ENCODE data around the gene TBATA. TPM values are rescaled to one million over a fixed set of nuclear protein-coding genes. Genes with fewer than 3 reads are reported as not detected.

Gene TBATA
- total RNA-seq, 1 donor from 2014 or later, result not detected

- no peak for DNase-seq (ENCODE audit: low spot score)
These were observed 23.9 kb upstream of the TBATA start for GRCh38 chr10:70809011-70809611.

DNA sequence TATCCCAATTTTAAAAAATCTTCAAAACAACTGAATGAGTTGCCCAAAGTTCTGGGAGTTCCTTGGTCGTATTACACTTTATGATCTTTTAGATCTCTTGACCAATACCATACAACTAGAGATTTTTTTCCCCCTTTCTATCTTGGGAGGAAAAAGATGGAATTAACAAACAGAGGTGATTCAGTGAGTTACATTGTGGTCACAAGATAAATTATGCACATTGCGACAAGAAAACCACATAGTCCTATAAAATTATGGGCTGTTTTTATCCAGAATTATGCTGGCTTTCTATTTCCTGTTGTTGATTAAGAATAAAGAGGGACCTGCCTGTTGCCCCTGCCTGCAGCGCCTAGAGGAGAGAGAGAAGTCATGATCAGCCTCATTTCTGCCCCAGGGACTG, 22.4 kb upstream of the TBATA start:
- no peak for DNase-seq (ENCODE audit: low spot score)

GRCh38 chr10:70806841-70807240, 21.7 kb upstream of the TBATA start:
- DNase-seq (ENCODE audit: low spot score), result no peak

GRCh38 chr10:70805619-70806215, 20.5 kb upstream of the TBATA start:
- no peak for DNase-seq (ENCODE audit: low spot score)

- DNase-seq (ENCODE audit: low spot score), result no peak
These were observed 19.2 kb upstream of the TBATA start for GRCh38 chr10:70804421-70804808.

DNA sequence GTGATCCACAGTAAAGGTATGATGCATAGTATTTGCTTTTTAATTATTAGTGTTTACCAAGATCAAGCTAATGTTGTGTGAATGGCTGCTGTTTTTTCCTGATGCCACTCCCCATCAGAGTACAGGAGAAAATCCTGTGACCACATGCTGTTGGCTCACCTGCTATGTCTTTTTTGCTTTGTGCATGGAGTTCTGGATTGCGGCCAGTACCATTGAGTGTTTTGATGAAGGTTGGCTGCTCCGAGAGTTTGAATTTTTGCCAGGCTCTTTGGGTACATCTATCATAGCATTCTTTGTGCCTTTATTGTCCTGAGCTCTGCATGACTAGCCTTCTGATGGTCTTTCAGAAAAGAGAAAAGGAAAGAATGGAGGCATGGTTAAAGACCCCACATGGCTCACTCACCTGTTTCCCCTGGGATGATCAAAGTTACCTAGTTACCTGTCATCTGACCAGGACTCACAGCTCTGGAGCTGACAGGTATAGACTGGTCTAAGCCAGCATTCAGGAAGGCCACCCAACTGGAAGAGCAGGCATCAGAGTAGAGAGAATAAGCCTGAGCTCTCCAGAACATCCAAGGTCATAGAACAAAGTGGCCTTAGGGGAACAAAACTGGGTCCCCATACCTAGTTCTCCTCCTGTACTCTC, 18.7 kb upstream of the TBATA start:
- DNase-seq (ENCODE audit: low spot score), result no peak

DNA sequence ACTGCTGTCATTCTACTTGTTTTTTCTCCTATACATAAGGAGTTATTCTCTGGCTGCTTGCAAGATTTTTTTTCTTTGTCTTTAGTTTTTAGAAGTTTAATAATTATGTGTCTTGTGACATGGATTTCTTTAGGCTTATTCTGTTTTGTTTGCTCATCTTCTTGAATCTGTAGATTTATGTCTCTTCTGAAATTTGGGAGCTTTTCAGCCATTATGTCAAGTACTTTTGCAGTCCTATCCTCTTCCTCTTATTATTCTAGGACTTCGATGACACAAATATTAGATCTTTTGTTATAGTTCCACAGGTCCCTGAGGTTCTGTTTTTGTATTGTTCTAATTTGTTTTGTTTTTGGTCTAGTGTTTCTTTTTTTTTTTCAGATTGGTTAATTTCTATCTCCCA, 16.7 kb upstream of the TBATA start:
- no peak for DNase-seq (ENCODE audit: low spot score)

DNA sequence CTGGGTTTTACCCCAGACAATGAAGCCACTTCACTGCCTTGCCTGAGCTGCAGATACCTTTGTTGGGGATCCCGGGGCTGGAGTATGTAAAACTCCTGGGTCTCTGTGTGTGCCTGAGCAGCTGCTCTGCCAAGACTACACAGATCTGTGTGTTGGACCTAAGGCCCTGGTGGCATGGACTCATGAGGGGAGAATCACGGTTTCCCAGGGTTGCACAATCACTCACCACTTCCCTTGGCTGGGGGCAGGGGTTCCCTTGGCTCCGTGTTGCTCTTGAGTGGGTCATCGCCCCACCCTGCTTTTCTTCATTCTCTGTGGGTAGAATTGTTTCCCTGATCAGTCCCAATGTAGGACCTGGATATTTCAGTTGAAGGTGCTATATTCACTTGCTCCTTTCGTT, 13.9 kb upstream of the TBATA start:
- no peak for DNase-seq (ENCODE audit: low spot score)

- no peak for DNase-seq (ENCODE audit: low spot score)
These were observed 12.7 kb upstream of the TBATA start for GRCh38 chr10:70797840-70798239.

GRCh38 chr10:70795613-70796012, 10.4 kb upstream of the TBATA start:
- no peak for DNase-seq (ENCODE audit: low spot score)

- no peak for DNase-seq (ENCODE audit: low spot score)
These were observed 6.3 kb upstream of the TBATA start for GRCh38 chr10:70791386-70792039.

GRCh38 chr10:70786799-70787415, 1.7 kb upstream of the TBATA start:
- DNase-seq (ENCODE audit: low spot score), result no peak

DNA sequence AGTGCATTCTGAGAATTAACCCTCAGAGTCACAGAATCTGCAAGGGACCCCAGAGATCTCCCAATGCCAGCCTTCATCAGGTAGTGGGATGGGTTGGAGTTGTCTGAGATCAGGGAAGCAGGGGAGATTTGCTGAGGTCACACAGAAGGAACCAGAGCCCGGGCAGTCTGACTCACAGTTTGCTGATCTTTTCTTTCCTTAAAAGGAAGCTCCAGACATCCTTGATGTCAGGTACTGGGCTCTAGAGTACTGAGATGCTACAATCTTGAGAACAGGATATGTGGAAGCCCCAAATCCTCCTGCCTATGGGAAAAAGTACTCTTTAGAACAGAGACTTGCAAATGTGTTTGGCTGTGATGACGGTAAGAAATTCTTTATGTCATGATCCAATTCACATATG, 706 bp downstream of the TBATA start:
- no peak for DNase-seq (ENCODE audit: low spot score)

- no peak for DNase-seq (ENCODE audit: low spot score)
These were observed 1.2 kb downstream of the TBATA start for GRCh38 chr10:70784016-70784415.

DNA sequence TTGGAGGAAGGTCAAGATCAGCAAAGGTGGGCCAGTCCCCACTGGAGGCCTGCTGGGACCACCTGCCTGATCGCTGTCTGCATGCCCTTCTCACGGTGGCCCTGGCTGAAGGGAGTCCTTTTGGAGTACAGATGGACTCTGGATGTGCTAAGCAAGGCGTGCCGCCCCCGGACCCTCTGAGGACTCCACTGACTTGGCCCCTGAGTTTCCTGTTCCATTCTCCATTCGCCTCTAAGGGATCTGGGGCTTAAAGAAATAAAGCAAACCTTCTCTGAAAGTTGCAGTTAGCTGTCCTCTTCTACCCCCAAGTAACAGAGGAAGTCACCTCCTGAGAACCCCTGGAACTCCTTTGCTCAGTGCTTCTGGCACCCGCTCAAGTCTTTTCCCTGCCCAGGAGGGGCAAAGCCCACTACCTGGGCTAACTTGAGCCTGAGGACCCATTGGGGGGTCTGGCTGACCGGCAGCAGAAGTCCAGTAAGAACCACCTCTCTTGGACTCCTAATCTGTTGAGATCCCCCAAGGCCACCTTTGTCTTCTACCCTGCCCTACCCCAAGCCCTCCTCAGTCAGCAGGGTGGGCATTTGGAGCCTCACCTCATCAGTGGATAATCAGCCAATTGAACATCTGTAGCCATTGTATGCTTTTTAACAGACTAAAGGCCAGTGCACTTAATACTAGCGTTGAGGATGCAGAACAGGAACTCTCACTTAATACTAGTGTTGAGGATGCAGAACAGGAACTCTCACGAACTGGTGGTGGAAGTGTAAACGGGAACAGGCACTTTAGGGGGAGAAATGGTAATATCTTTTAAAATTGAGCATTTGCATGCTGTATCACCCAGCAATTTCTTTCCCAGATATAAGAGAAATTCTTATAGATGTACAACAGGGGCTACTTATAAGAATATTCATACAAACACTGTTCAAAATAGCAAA, 2.2 kb downstream of the TBATA start:
- no peak for DNase-seq (ENCODE audit: low spot score)

DNA sequence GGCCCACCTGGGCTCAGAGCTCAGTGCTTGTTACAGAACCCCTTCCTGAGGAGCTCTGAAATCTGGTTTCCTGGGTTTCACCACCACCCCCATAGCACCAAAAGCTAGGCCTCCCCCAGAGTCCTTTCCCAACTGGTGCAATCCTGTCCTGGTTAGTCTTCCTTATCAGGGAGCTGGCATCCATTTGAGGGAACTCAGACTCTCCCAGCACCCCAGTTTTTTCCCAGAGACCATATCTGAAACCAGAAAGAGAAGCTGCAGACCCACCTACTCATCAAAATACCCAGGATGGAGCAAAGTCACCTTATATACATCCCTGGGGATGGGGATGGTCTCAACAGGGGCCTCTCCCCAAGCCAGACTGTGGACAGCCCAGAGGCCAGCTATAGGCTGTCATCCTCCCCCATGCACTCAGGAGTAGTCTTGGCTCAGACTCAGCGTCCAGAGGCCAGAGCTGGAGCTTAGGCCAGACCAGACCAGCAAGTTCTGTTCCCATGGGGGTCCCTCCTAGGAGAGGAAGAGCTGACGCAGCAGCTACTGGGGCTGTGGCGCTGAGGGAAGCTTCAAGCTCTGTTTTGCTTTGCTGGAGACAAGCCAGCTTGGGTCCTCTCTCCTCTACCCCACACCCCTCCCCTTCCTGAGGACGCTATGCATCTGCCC, 3.0 kb downstream of the TBATA start:
- peak; percentile 85 for DNase-seq (ENCODE audit: low spot score)

- no peak for DNase-seq (ENCODE audit: low spot score)
These were observed 3.6 kb downstream of the TBATA start for GRCh38 chr10:70781461-70782051.

DNA sequence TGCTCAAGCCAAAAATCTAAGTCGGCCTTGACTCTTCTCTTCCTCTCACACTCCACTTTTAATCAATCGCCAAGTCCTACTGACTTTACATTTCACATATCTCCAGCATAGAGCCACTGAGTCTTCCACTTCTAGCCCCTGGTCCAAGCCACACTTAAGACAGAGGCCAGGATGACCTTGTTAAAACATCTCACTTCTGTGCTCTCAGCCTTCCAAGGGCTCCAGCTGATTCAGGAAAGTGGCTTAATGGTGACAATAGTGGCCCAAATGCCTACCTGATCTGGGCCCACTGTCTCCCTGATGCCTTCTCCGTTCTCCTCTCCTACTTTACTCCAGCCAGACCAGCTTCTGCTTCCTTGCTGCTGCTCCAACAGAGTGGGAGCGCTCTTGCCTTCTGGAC, 4.4 kb downstream of the TBATA start:
- DNase-seq (ENCODE audit: low spot score), result no peak

DNA sequence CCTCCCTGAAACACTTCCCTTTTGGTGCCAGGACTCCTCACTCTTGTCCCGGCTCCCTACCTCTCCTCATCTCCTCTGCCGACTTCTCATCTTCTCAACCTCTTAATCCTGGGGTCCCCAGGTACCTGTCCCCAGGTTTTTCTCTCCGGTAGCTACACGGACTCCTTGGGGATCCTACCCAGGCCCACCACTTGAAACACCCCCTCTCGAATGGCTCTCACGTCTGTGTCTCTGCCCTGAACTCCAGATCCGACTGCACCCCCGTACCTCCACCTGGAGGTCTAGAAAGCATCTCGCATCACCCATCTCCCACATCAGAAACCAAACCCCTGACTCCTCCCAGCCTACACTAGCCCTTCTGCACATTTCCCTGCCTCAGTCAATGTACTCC, 4.8 kb downstream of the TBATA start:
- no peak for DNase-seq (ENCODE audit: low spot score)
